GM12892 (cell line): Measurements from ENCODE around the gene MRPL27.

Experiments
- POLR2A ChIP-seq: IDR thresholded peaks from 2 replicates; pipeline ENCODE4 v1.6.1; 2011; ENCODE audit warnings: low read depth, low read length, control low read depth
- POLR2AphosphoS5 ChIP-seq: IDR thresholded peaks from 2 replicates; pipeline ENCODE4 v1.6.1; 2011; ENCODE audit warnings: low read depth, low read length, control low read depth

DNA sequence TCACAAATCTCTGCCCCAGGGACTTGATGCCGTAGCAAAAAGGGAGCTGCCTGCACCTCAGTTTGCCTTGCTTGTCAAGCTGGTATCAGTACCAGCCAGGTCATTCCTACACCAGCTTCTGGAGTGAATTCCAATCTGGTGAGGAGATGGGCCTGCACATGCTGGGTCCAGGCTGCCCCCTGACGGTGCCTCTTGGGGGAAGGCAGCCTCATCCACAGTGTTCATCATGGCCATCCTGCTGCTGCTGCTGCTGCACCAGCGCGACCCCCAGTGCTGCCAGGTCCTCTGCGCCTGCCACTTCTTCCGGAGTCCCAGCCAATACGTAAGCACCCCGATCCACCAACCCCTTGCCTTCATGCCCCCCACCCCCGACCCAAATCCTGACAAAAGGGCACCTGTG, 8.3 kb downstream of the MRPL27 start:
- TF ChIP-seq POLR2A: no peak
- TF ChIP-seq POLR2AphosphoS5: no peak
